GM19372 (cell line): ENCODE measurements around the gene TIMM17B.
A peak's percentile ranks its signal among the peaks of the same experiment; 100 is the strongest.
"Not testable (repeated sequence)": the region's sequence is repeated elsewhere in the genome, so short reads cannot be mapped to it uniquely, and the experiment has no call there.

ENCODE experiments used
- ATAC-seq: cut with Tn5 transposase; IDR thresholded peaks from one replicate; pipeline ENCODE4 v1.9.1; 2021; ENCODE audit warnings: mild to moderate bottlenecking, low read depth, moderate library complexity; ENCODE audit not compliant: unreplicated experiment

The TIMM17B gene

GRCh38 chrX:48897157-48897624, 377 bp downstream of the TIMM17B start:
- ATAC-seq, result peak; percentile 23

GRCh38 chrX:48896611-48897011, 957 bp downstream of the TIMM17B start:
- no peak for ATAC-seq

GRCh38 chrX:48894891-48895290, 2.7 kb downstream of the TIMM17B start:
- ATAC-seq, result no peak

- ATAC-seq, result no peak
Observed at GRCh38 chrX:48893556-48894348, 3.8 kb downstream of the TIMM17B start.

GRCh38 chrX:48892896-48893295, 4.7 kb downstream of the TIMM17B start:
- ATAC-seq, result no peak

GRCh38 chrX:48891402-48892288, 5.9 kb downstream of the TIMM17B start:
- peak; percentile 82 for ATAC-seq

GRCh38 chrX:48890934-48891401, 6.6 kb downstream of the TIMM17B start:
- ATAC-seq, result peak; percentile 34

- ATAC-seq, result no peak
Observed at GRCh38 chrX:48890296-48890925, 7.2 kb downstream of the TIMM17B start.

GRCh38 chrX:48886586-48886985, 11.0 kb downstream of the TIMM17B start:
- not testable (repeated sequence) for ATAC-seq

- no peak for ATAC-seq
Observed at GRCh38 chrX:48883729-48884128, 13.8 kb downstream of the TIMM17B start.

- not testable (repeated sequence) for ATAC-seq
Observed at GRCh38 chrX:48876944-48877343, 20.6 kb downstream of the TIMM17B start.

GRCh38 chrX:48872017-48872416, 25.6 kb downstream of the TIMM17B start:
- not testable (repeated sequence) for ATAC-seq

- ATAC-seq, result no peak
Observed at GRCh38 chrX:48864210-48864609, 33.4 kb downstream of the TIMM17B start.

GRCh38 chrX:48854898-48855297, 42.7 kb downstream of the TIMM17B start:
- ATAC-seq, result no peak

GRCh38 chrX:48854121-48854804, 43.3 kb downstream of the TIMM17B start:
- ATAC-seq, result not testable (repeated sequence)

- ATAC-seq, result not testable (repeated sequence)
Observed at GRCh38 chrX:48853494-48853893, 44.1 kb downstream of the TIMM17B start.

GRCh38 chrX:48852857-48853256, 44.7 kb downstream of the TIMM17B start:
- no peak for ATAC-seq

- no peak for ATAC-seq
Observed at GRCh38 chrX:48848847-48849246, 48.7 kb downstream of the TIMM17B start.
